ENCODE measurements around the gene PTPRF.

GRCh38 chr1:43541141-43541540 is 10.5 kb downstream of the PTPRF start:
- TF ChIP-seq FOXM1 (IDR thresholded peaks at IDR 0.05; ENCODE audit: borderline replicate concordance, low read depth) = no peak
- no peak for TF ChIP-seq EP300 (IDR thresholded peaks at IDR 0.05; ENCODE audit: borderline replicate concordance)
